Measurements from ENCODE around the gene PDCD1LG2. TPM values are rescaled to one million over a fixed set of nuclear protein-coding genes. Genes with fewer than 3 reads are reported as not detected.

Gene PDCD1LG2
- total RNA-seq, 1 donor from 2014 or later, result under 0.01 TPM

GRCh38 chr9:5554254-5554653 is 43.9 kb downstream of the PDCD1LG2 start:
- TF ChIP-seq CTCF (IDR thresholded peaks at IDR 0.05; ENCODE audit: insufficient read depth, low read length, severe bottlenecking), result no peak
- H3K36me3 ChIP-seq (ENCODE audit: control insufficient read depth, insufficient read depth, low read length), result no peaks in the 10 kb centered on the region
- H3K27me3 ChIP-seq (ENCODE audit: control insufficient read depth, insufficient read depth, low read length), result no peaks in the 10 kb centered on the region
- no peak overlapping the region for H3K4me3 ChIP-seq (ENCODE audit: low read depth, low read length)
- no peak for DNase-seq (ENCODE audit: low read depth)
- no peak for FAIRE-seq

- no peak for FAIRE-seq
These were observed 45.9 kb downstream of the PDCD1LG2 start for GRCh38 chr9:5556101-5556705.

GRCh38 chr9:5557606-5558587 is 47.6 kb downstream of the PDCD1LG2 start:
- TF ChIP-seq CTCF (IDR thresholded peaks at IDR 0.05; ENCODE audit: insufficient read depth, low read length, severe bottlenecking), result no peak
- Histone ChIP-seq H3K4me3 (ENCODE audit: low read depth, low read length) (no peak overlapping the region), H3K27me3 (ENCODE audit: control insufficient read depth, insufficient read depth, low read length) (no peaks in the 10 kb centered on the region), H3K36me3 (ENCODE audit: control insufficient read depth, insufficient read depth, low read length) (no peaks in the 10 kb centered on the region)
- DNase-seq (ENCODE audit: low read depth) (no peak), FAIRE-seq (no peak)

More at GRCh38 chr9:5556101-5556705, 45.9 kb downstream of the PDCD1LG2 start:
- Histone ChIP-seq H3K36me3 (ENCODE audit: control insufficient read depth, insufficient read depth, low read length) (no peaks in the 10 kb centered on the region), H3K27me3 (ENCODE audit: control insufficient read depth, insufficient read depth, low read length) (no peaks in the 10 kb centered on the region), H3K4me3 (ENCODE audit: low read depth, low read length) (no peak overlapping the region)
- DNase-seq (ENCODE audit: low read depth), result no peak
- no peak for TF ChIP-seq CTCF (IDR thresholded peaks at IDR 0.05; ENCODE audit: insufficient read depth, low read length, severe bottlenecking)

- Histone ChIP-seq H3K36me3 (ENCODE audit: control insufficient read depth, insufficient read depth, low read length) (no peaks in the 10 kb centered on the region), H3K4me3 (ENCODE audit: low read depth, low read length) (no peak overlapping the region), H3K27me3 (ENCODE audit: control insufficient read depth, insufficient read depth, low read length) (no peaks in the 10 kb centered on the region)
- FAIRE-seq (no peak), DNase-seq (ENCODE audit: low read depth) (no peak)
- no peak for TF ChIP-seq CTCF (IDR thresholded peaks at IDR 0.05; ENCODE audit: insufficient read depth, low read length, severe bottlenecking)
These were observed 49.3 kb downstream of the PDCD1LG2 start for GRCh38 chr9:5559659-5560058.

- Histone ChIP-seq H3K4me3 (ENCODE audit: low read depth, low read length) (no peak overlapping the region), H3K36me3 (ENCODE audit: control insufficient read depth, insufficient read depth, low read length) (no peaks in the 10 kb centered on the region), H3K27me3 (ENCODE audit: control insufficient read depth, insufficient read depth, low read length) (no peaks in the 10 kb centered on the region)
- TF ChIP-seq CTCF (IDR thresholded peaks at IDR 0.05; ENCODE audit: insufficient read depth, low read length, severe bottlenecking), result no peak
- DNase-seq (ENCODE audit: low read depth) (no peak), FAIRE-seq (no peak)
These were observed 50.2 kb downstream of the PDCD1LG2 start for GRCh38 chr9:5560443-5561100.
